HCT116 (cell line): ENCODE measurements around the gene CFAP46.

Experiments used
- CTCF ChIP-seq, 3 experiments: fragments of 200-600 bp in 1 of 3; sonication (generic) in 1 of 3; IDR thresholded peaks in 2 of 3; conservative IDR thresholded peaks in 1 of 3; 2 replicates each; pipeline ENCODE4 v1.5.1; 2012 to 2017; ENCODE audit warnings: low read depth in 2 of 3, low read length in 2 of 3, antibody characterized with exemption in 1 of 3, borderline replicate concordance in 1 of 3, control low read depth in 1 of 3, mild to moderate bottlenecking in 1 of 3, mixed read lengths in 1 of 3, mixed run types in 1 of 3, moderate library complexity in 1 of 3; ENCODE audit not compliant: insufficient read depth in 1 of 3
- POLR2A ChIP-seq: IDR thresholded peaks from 2 replicates; pipeline ENCODE4 v1.7.0; 2011; ENCODE audit warnings: borderline replicate concordance; ENCODE audit not compliant: insufficient read depth, insufficient read length; ENCODE audit errors: extremely low read depth
- SIN3A ChIP-seq: IDR thresholded peaks from 2 replicates; pipeline ENCODE4 v1.6.1; 2012; ENCODE audit warnings: low read depth
- SRF ChIP-seq: IDR thresholded peaks from 2 replicates; pipeline ENCODE4 v1.6.1; 2012; ENCODE audit warnings: low read depth
- TF ChIP-seq, protein P1 (sequence below): IDR thresholded peaks from 2 replicates; pipeline ENCODE4 v1.6.1; 2012

GRCh38 chr10:132850896-132851295 lies 91.5 kb downstream of the CFAP46 start:
- TF ChIP-seq SRF = no peak
- TF ChIP-seq, protein P1, sequence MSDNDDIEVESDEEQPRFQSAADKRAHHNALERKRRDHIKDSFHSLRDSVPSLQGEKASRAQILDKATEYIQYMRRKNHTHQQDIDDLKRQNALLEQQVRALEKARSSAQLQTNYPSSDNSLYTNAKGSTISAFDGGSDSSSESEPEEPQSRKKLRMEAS = no peak
- no peak for TF ChIP-seq SIN3A
- TF ChIP-seq POLR2A = no peak
- no peak for TF ChIP-seq CTCF (IDR thresholded peaks at IDR 0.05 in 2 of 3, conservative IDR thresholded peaks at IDR 0.05 in 1 of 3; ENCODE audit: borderline replicate concordance in 1 of 3, insufficient read depth in 1 of 3, low read depth in 2 of 3, low read length in 2 of 3)
